AG09319 (cell line): Measurements from ENCODE around the gene TBX5.
A peak's percentile ranks its signal among the peaks of the same experiment; 100 is the strongest.

ENCODE experiments used
- DNase-seq: peaks from one replicate; pipeline ENCODE4 v3.0.0-alpha.2; 2010; ENCODE audit warnings: low read depth; ENCODE audit errors: extremely low read depth
- CTCF ChIP-seq: IDR thresholded peaks from 2 replicates; pipeline ENCODE4 v1.5.1; 2011; ENCODE audit warnings: low read depth, mild to moderate bottlenecking, inconsistent platforms, low read length, moderate library complexity

Gene TBX5

GRCh38 chr12:114328292-114328691 is 77.7 kb downstream of the TBX5 start:
- no peak for TF ChIP-seq CTCF
- no peak for DNase-seq

- no peak for TF ChIP-seq CTCF
- DNase-seq = no peak
Measured at GRCh38 chr12:114327765-114328164, 78.2 kb downstream of the TBX5 start.

- no peak for TF ChIP-seq CTCF
- no peak for DNase-seq
Measured at GRCh38 chr12:114321524-114321923, 84.4 kb downstream of the TBX5 start.

- no peak for TF ChIP-seq CTCF
- DNase-seq = no peak
Measured at GRCh38 chr12:114320968-114321367, 85.0 kb downstream of the TBX5 start.

- DNase-seq = no peak
- TF ChIP-seq CTCF = no peak
Measured at GRCh38 chr12:114320101-114320500, 85.8 kb downstream of the TBX5 start.

- DNase-seq = peak; percentile 20
Measured at GRCh38 chr12:114319422-114319821, 86.5 kb downstream of the TBX5 start.

GRCh38 chr12:114318984-114319383 is 87.0 kb downstream of the TBX5 start:
- TF ChIP-seq CTCF = no peak
- no peak for DNase-seq

More at GRCh38 chr12:114319422-114319821, 86.5 kb downstream of the TBX5 start:
- TF ChIP-seq CTCF = no peak

- no peak for DNase-seq
Measured at GRCh38 chr12:114316076-114316475, 89.9 kb downstream of the TBX5 start.

More at GRCh38 chr12:114316076-114316475, 89.9 kb downstream of the TBX5 start:
- TF ChIP-seq CTCF = no peak
